Caco-2 (cell line): ENCODE measurements around the gene TMPRSS4. TPM values are rescaled to one million over a fixed set of nuclear protein-coding genes. Genes with fewer than 3 reads are reported as not detected.
A peak's percentile ranks its signal among the peaks of the same experiment; 100 is the strongest.

Source experiments
- BruUV-seq: library from RNA; stranded (reverse); fragments of 400-500 nt; replicated peaks from 2 replicates; lab custom pipeline; 2021; lab: Mats Ljungman, UMichigan
- CTCF ChIA-PET: fragments of 300-600 bp; sonication (Branson Sonifier 250); formaldehyde crosslinking; loops from one replicate; lab custom pipeline; 2022; ENCODE audit warnings: antibody characterized with exemption; lab: Charles Lee
- POLR2A ChIA-PET: fragments of 300-600 bp; sonication (Branson Sonifier 250); formaldehyde crosslinking; loops from one replicate; lab custom pipeline; 2022; ENCODE audit warnings: antibody characterized with exemption; lab: Charles Lee
- DNase-seq, 2 experiments: peaks; one replicate each; pipeline versions ENCODE4 v3.0.0 to v3.0.0-alpha.2; 2020 to 2022
- H3K27me3 ChIP-seq: replicated peaks from 2 replicates; pipeline ENCODE4 v1.6.0; 2011; ENCODE audit warnings: low read length; ENCODE audit not compliant: control insufficient read depth, insufficient read depth
- H3K36me3 ChIP-seq: 2 replicates; pipeline ENCODE4 v1.5.1; 2011; ENCODE audit warnings: low read length; ENCODE audit not compliant: control insufficient read depth, insufficient read depth
- H3K4me1 ChIP-seq: fragments of 250-450 bp; sonication (Bioruptor Pico); 2 replicates; pipeline ENCODE4 v1.5.1; 2020; ENCODE audit warnings: mild to moderate bottlenecking
- H3K4me3 ChIP-seq: 2 replicates; pipeline ENCODE4 v1.5.1; 2011; ENCODE audit warnings: low read depth, mild to moderate bottlenecking, control low read depth, low read length
- H3K9me3 ChIP-seq: fragments of 250-450 bp; sonication (Bioruptor Pico); 2 replicates; pipeline ENCODE4 v1.5.1; 2020; ENCODE audit warnings: mild to moderate bottlenecking, moderate library complexity
- H3K27ac Mint-ChIP-seq: one replicate; pipeline ENCODE4 v1.8.0; 2022; ENCODE audit warnings: mixed read lengths; ENCODE audit not compliant: unreplicated experiment
- H3K27me3 Mint-ChIP-seq: one replicate; pipeline ENCODE4 v1.8.0; 2022; ENCODE audit warnings: mixed read lengths; ENCODE audit not compliant: insufficient read depth, unreplicated experiment
- H3K36me3 Mint-ChIP-seq: one replicate; pipeline ENCODE4 v1.8.0; 2022; ENCODE audit warnings: mild to moderate bottlenecking, mixed read lengths; ENCODE audit not compliant: insufficient read depth, unreplicated experiment
- H3K4me1 Mint-ChIP-seq: one replicate; pipeline ENCODE4 v1.8.0; 2022; ENCODE audit warnings: low read depth, mixed read lengths; ENCODE audit not compliant: unreplicated experiment
- H3K4me3 Mint-ChIP-seq: one replicate; pipeline ENCODE4 v1.8.0; 2022; ENCODE audit warnings: mild to moderate bottlenecking, moderate library complexity, mixed read lengths; ENCODE audit not compliant: unreplicated experiment
- H3K9me3 Mint-ChIP-seq: one replicate; pipeline ENCODE4 v1.8.0; 2022; ENCODE audit warnings: mixed read lengths; ENCODE audit not compliant: unreplicated experiment
- CTCF ChIP-seq, 2 experiments: fragments of 200-600 bp in 1 of 2; IDR thresholded peaks; 1 replicate in 1 of 2; 2 replicates in 1 of 2; pipeline versions ENCODE4 v1.5.1 to v1.8.0; 2011 to 2022; ENCODE audit warnings: antibody characterized with exemption in 1 of 2, control low read depth in 1 of 2, inconsistent platforms in 1 of 2, low read depth in 1 of 2, low read length in 1 of 2, mild to moderate bottlenecking in 1 of 2, moderate library complexity in 1 of 2; ENCODE audit not compliant: insufficient read depth in 1 of 2, severe bottlenecking in 1 of 2, unreplicated experiment in 1 of 2
- intact Hi-C: fragments of 100-400 bp; cut with micrococcal nuclease; formaldehyde crosslinking; loops from one replicate; pipeline ENCODE4 v1.10.0; 2022; ENCODE audit not compliant: unreplicated experiment
- total RNA-seq: library from RNA; stranded (reverse); gene quantifications from 2 replicates; pipeline ENCODE4 v1.2.3, GENCODE V29; 2022

Gene TMPRSS4
- total RNA-seq, 1 experiment from 2014 or later: 86.4 TPM

- no peaks in the 10 kb centered on the region for H3K9me3 ChIP-seq
- peak in 1 of 2 experiments; percentile 31 for DNase-seq
- no peaks in the 10 kb centered on the region for H3K36me3 Mint-ChIP-seq
- no TSS peak for BruUV-seq
- ChIA-PET POLR2A (interaction anchor here (0.7 kb wide), 1 partner anchor 12 kb away, joined by 3 read pairs; no protein-coding TSS in a partner anchor), CTCF (no interaction called here)
- no peak for TF ChIP-seq CTCF (IDR thresholded peaks at IDR 0.05; ENCODE audit: insufficient read depth in 1 of 2, low read depth in 1 of 2, low read length in 1 of 2, severe bottlenecking in 1 of 2, unreplicated experiment in 1 of 2)
- intact Hi-C loops: no loop called here
- H3K4me3 Mint-ChIP-seq: no peak overlapping the region
- H3K36me3 ChIP-seq: no peaks in the 10 kb centered on the region
- H3K4me3 ChIP-seq: no peak overlapping the region
- no peaks in the 10 kb centered on the region for H3K4me1 Mint-ChIP-seq
- H3K9me3 Mint-ChIP-seq: no peaks in the 10 kb centered on the region
- no peaks in the 10 kb centered on the region; the same call in 1 of the 2 replicates for H3K27me3 ChIP-seq
- H3K27ac Mint-ChIP-seq: no peak overlapping the region
- no peaks in the 10 kb centered on the region for H3K4me1 ChIP-seq
- H3K27me3 Mint-ChIP-seq: no peaks in the 10 kb centered on the region
Measured at GRCh38 chr11:118124929-118125535, 48.2 kb downstream of the TMPRSS4 start.

- ChIA-PET CTCF (interaction anchor here (0.5 kb wide), 2 partner anchors 50 to 1011 kb away, joined by 3 to 4 read pairs; partner anchors contain the start of gene SCN2B), POLR2A (no interaction called here)
- Histone ChIP-seq H3K36me3 (no peaks in the 10 kb centered on the region), H3K4me1 (no peaks in the 10 kb centered on the region), H3K27me3 (no peaks in the 10 kb centered on the region; the same call in 1 of the 2 replicates), H3K9me3 (no peaks in the 10 kb centered on the region), H3K4me3 (no peak overlapping the region)
- no peaks in the 10 kb centered on the region for H3K36me3 Mint-ChIP-seq
- intact Hi-C loops: no loop called here
- no peak overlapping the region for H3K4me3 Mint-ChIP-seq
- no peaks in the 10 kb centered on the region for H3K4me1 Mint-ChIP-seq
- DNase-seq: peak; percentile 36 to 76
- H3K9me3 Mint-ChIP-seq: no peaks in the 10 kb centered on the region
- no peaks in the 10 kb centered on the region for H3K27me3 Mint-ChIP-seq
- TF ChIP-seq CTCF (IDR thresholded peaks at IDR 0.05; ENCODE audit: insufficient read depth in 1 of 2, low read depth in 1 of 2, low read length in 1 of 2, severe bottlenecking in 1 of 2, unreplicated experiment in 1 of 2): no peak
- BruUV-seq: no TSS peak
- H3K27ac Mint-ChIP-seq: no peak overlapping the region
Measured at GRCh38 chr11:118126082-118126838, 49.4 kb downstream of the TMPRSS4 start.

GRCh38 chr11:118128310-118128709 lies 51.4 kb downstream of the TMPRSS4 start:
- H3K9me3 Mint-ChIP-seq: no peaks in the 10 kb centered on the region
- no peaks in the 10 kb centered on the region for H3K27me3 Mint-ChIP-seq
- no peak for DNase-seq
- no peaks in the 10 kb centered on the region for H3K36me3 Mint-ChIP-seq
- H3K4me3 Mint-ChIP-seq: no peak overlapping the region
- intact Hi-C loops: no loop called here
- no peaks in the 10 kb centered on the region for H3K4me1 Mint-ChIP-seq
- TF ChIP-seq CTCF (IDR thresholded peaks at IDR 0.05; ENCODE audit: insufficient read depth in 1 of 2, low read depth in 1 of 2, low read length in 1 of 2, severe bottlenecking in 1 of 2, unreplicated experiment in 1 of 2): no peak
- H3K27me3 ChIP-seq: no peaks in the 10 kb centered on the region; the same call in 1 of the 2 replicates
- no peaks in the 10 kb centered on the region for H3K4me1 ChIP-seq
- H3K27ac Mint-ChIP-seq: no peak overlapping the region
- no peaks in the 10 kb centered on the region for H3K9me3 ChIP-seq
- ChIA-PET POLR2A (no interaction called here), CTCF (interaction anchor here (1.4 kb wide), 1 partner anchor 44 kb away, joined by 6 read pairs; no protein-coding TSS in a partner anchor)
- H3K4me3 ChIP-seq: no peak overlapping the region
- BruUV-seq: no TSS peak
- no peaks in the 10 kb centered on the region for H3K36me3 ChIP-seq
